Kidney (tissue), 14 donors: Measurements from ENCODE around the gene INO80D. TPM values are rescaled to one million over a fixed set of nuclear protein-coding genes. Genes with fewer than 3 reads are reported as not detected.
A peak's percentile ranks its signal among the peaks of the same experiment; 100 is the strongest.

Experiments used
- DNase-seq, 5 donors: peaks; one replicate each; pipeline ENCODE4 v3.0.0-alpha.2; 2013 to 2020
- FAIRE-seq: peaks from 2 replicates; lab custom pipeline; 2012; peaks lifted over from hg19 to GRCh38; lab: Jason Lieb, UNC
- H3K27ac ChIP-seq, 2 donors: one replicate each; pipeline ENCODE4 v1.7.0; 2013; ENCODE audit warnings: low read depth in 2 of 2, low read length in 2 of 2, inconsistent platforms in 1 of 2
- H3K27me3 ChIP-seq: one replicate; pipeline ENCODE4 v1.7.1; 2013; ENCODE audit warnings: low read length, inconsistent platforms; ENCODE audit not compliant: control insufficient read depth, insufficient read depth
- H3K36me3 ChIP-seq, 3 donors: one replicate each; pipeline versions ENCODE4 v1.7.0 to v1.7.1; 2013; ENCODE audit warnings: low read length in 3 of 3, control low read depth in 1 of 3, inconsistent platforms in 1 of 3; ENCODE audit not compliant: insufficient read depth in 3 of 3, control insufficient read depth in 2 of 3
- H3K4me1 ChIP-seq, 3 donors: one replicate each; pipeline versions ENCODE4 v1.7.0 to v1.7.1; 2013; ENCODE audit warnings: low read length in 3 of 3, inconsistent platforms in 1 of 3, low read depth in 1 of 3; ENCODE audit not compliant: control insufficient read depth in 2 of 3, insufficient read depth in 2 of 3
- H3K4me3 ChIP-seq, 3 donors: one replicate each; pipeline versions ENCODE4 v1.7.0 to v1.8.1; 2013; ENCODE audit warnings: low read length in 3 of 3, control low read depth in 1 of 3, inconsistent platforms in 1 of 3
- H3K9ac ChIP-seq, 3 donors: one replicate each; pipeline versions ENCODE4 v1.7.0 to v1.7.1; 2013; ENCODE audit warnings: low read length in 3 of 3, control low read depth in 1 of 3, inconsistent platforms in 1 of 3
- H3K9me3 ChIP-seq, 3 donors: one replicate each; pipeline versions ENCODE4 v1.7.0 to v1.7.1; 2013; ENCODE audit warnings: low read length in 3 of 3, control low read depth in 1 of 3, inconsistent platforms in 1 of 3; ENCODE audit not compliant: control insufficient read depth in 2 of 3, insufficient read depth in 1 of 3
- CTCF ChIP-seq: IDR thresholded peaks from 3 replicates; pipeline ENCODE4 v1.5.1; 2012; ENCODE audit warnings: mild to moderate bottlenecking, moderate library complexity, borderline replicate concordance; ENCODE audit not compliant: insufficient read depth; ENCODE audit errors: extremely low read depth
- intact Hi-C: fragments of 100-400 bp; cut with DNase I; formaldehyde crosslinking; loops from one replicate; pipeline ENCODE4 v1.11.1; 2022
- polyA plus RNA-seq: library from polyadenylated mRNA; stranded (reverse); fragments of 350-450 nt; fragmentation: Illumina TruSeq; extraction: RNeasy Lipid Tissue Mini Kit (QIAGEN cat#74804); gene quantifications from one replicate; pipeline ENCODE4 v1.2.3, GENCODE V29; 2014; ENCODE audit warnings: low read depth, low replicate concordance; ENCODE audit not compliant: insufficient read depth
- total RNA-seq: library from RNA; stranded (reverse); fragmentation: NEBNext Ultra II Directional; extraction: Animal tissue kit (Norgen Biotek cat#: 25700); gene quantifications from one replicate; pipeline ENCODE4 v1.2.1, GENCODE V29; 2021
- donor health status: control.
- donor health status: control.
- donor health status: control.
- donor health status: control.
- donor health status: control.
- donor health status: DM: yes; HTN: yes; CAD: no.
- donor health status: Normal renal cell carcinoma (clear cell type).

INO80D gene
- total and polyA plus RNA-seq, 2 donors from 2014 or later: 1.7 to 29.9 TPM

GRCh38 chr2:205996161-205996560 lies 89.8 kb downstream of the INO80D start:
- no peak overlapping the region for H3K27ac ChIP-seq
- intact Hi-C loops: no loop called here
- FAIRE-seq: no peak
- TF ChIP-seq CTCF: no peak
- no peak overlapping the region for H3K9ac ChIP-seq
- H3K27me3 ChIP-seq: no peaks in the 10 kb centered on the region
- DNase-seq: no peak
- H3K4me3 ChIP-seq: no peak overlapping the region
- no peaks in the 10 kb centered on the region for H3K9me3 ChIP-seq
- H3K36me3 ChIP-seq: no peaks in the 10 kb centered on the region
- H3K4me1 ChIP-seq: no peaks in the 10 kb centered on the region

GRCh38 chr2:205995260-205995659 lies 90.7 kb downstream of the INO80D start:
- Histone ChIP-seq H3K4me3 (no peak overlapping the region), H3K36me3 (no peaks in the 10 kb centered on the region), H3K4me1 (no peaks in the 10 kb centered on the region), H3K9me3 (no peaks in the 10 kb centered on the region), H3K27ac (no peak overlapping the region), H3K27me3 (no peaks in the 10 kb centered on the region), H3K9ac (no peak overlapping the region)
- no peak for TF ChIP-seq CTCF
- DNase-seq (peak in 1 of 5 donors; percentile 5), FAIRE-seq (no peak)
- intact Hi-C loops: no loop called here

- DNase-seq (peak in 2 of 5 donors; percentile 36 to 38), FAIRE-seq (no peak)
- H3K27me3 ChIP-seq: no peaks in the 10 kb centered on the region
- peaks cover 0 to 7% (median 0%) of the 10 kb centered on the region in 3 donors for H3K4me1 ChIP-seq
- TF ChIP-seq CTCF: no peak
- H3K36me3 ChIP-seq: no peaks in the 10 kb centered on the region
- no peaks in the 10 kb centered on the region for H3K9me3 ChIP-seq
- no peak overlapping the region for H3K4me3 ChIP-seq
- H3K9ac ChIP-seq: no peak overlapping the region
- intact Hi-C loops: no loop called here
- no peak overlapping the region for H3K27ac ChIP-seq
Measured at GRCh38 chr2:205994344-205994743, 91.6 kb downstream of the INO80D start.

GRCh38 chr2:205990104-205990503 lies 95.9 kb downstream of the INO80D start:
- peaks cover 0 to 12% (median 0%) of the 10 kb centered on the region in 3 donors for H3K4me1 ChIP-seq
- no peaks in the 10 kb centered on the region for H3K36me3 ChIP-seq
- DNase-seq (no peak), FAIRE-seq (no peak)
- no peaks in the 10 kb centered on the region for H3K27me3 ChIP-seq
- no peak overlapping the region for H3K9ac ChIP-seq
- H3K27ac ChIP-seq: no peak overlapping the region
- peak overlapping the region in 1 of 3 donors; percentile 33 for H3K4me3 ChIP-seq
- no peak for TF ChIP-seq CTCF
- intact Hi-C loops: no loop called here
- no peaks in the 10 kb centered on the region for H3K9me3 ChIP-seq
